IPS-NIHi11 (cell line): Measurements from ENCODE around the gene SEMA3E.
"Not testable (repeated sequence)": the region's sequence is repeated elsewhere in the genome, so short reads cannot be mapped to it uniquely, and the experiment has no call there.

Experiments used
- DNase-seq: peaks from one replicate; pipeline ENCODE4 v3.0.0; 2012; ENCODE audit warnings: mixed read lengths, low spot score

SEMA3E gene

GRCh38 chr7:83648464-83649241, at the start of gene SEMA3E:
Gene SEMA3E (minus strand): TSS chr7:83649139.
- peak; percentile 38 for DNase-seq

DNA sequence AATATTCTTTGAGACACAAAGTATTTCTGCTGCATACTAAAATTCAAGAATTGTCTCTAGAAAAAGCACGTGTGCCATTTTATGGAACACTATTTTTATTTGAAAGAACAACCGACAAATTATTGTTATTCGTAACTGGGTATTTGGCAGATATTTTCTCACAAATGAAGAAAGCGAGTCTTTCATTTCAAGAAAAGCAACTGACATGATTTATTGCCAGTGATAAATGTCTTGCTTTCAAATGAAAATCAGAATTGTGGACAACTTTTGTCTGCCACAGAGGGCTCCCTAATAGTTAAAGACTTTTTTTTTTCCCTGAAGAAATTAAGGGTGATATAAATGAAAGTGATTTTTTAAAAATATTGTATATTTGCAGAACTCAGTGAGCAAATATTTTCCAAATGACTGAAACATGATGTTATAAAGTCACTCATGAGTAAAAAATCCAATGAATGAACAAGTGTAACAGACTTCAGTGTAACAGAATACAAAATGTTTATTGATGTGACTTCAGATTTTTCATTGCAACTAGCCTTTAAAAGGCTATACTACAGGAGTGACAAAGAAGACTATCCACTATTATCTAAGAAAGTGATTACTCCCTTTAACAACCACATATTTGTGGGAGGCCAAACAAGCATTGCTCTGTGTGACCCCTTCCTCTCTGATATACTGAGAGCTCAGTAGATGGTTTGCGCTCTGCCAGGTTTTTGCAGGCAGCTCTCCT, 49.0 kb upstream of the SEMA3E start:
- DNase-seq = no peak

DNA sequence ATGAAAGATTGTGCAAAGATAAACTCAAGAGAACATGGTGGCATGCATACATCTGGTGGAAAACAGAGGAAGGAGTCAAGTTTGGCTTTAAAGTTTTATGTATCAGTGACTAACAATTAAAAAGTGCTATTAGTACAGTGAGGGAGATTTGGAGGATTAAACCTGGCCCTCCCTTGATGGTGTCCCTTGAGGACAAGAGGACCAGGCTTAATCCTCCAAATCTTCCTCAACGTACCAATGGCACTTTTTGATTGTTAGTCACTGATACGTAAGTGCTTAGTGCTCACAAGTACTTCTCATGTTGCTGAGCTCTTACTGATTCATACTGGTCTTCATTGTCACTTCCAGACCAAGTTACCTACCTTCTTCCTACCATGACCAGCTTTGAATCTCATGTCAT, 47.2 kb upstream of the SEMA3E start:
- DNase-seq = no peak

DNA sequence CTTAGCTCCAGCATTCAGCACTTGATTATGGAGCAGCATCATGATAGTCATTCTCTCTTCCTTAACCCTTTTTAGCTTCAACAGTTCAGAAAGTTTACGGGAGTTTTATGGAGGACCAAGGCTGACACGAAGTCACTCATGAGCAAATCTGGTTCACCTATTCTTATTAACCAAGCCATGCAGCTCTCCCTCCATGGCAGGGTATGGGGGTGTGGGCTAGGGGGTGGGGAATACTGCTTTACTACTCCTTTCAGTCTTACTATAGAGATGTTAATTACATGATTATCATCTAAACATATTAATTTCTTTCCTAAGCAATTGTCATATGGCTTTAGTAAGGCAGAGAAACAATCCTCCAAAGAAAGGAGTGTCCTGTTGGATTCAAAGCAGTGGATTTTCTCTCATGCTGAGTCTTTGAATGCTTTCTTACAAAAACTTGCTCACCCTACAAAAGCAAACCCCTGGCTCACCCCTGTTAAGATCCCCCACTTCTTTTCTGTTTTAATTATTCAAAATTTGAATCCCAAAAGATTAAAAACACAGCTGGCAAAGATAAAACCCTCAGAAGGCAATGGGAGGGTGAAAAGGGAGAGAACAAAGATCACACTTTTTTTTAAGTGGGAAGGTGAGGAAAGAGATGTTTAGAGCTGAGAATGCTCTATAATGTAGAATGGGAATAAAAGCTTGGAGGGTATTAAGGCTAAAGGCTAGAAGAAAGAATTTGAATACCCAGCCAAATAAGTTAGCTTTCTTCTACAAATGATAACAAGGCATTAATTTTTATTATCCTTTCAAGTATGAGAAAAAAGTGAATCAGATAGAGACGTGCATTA, 46.4 kb upstream of the SEMA3E start:
- peak; percentile 17 for DNase-seq

DNA sequence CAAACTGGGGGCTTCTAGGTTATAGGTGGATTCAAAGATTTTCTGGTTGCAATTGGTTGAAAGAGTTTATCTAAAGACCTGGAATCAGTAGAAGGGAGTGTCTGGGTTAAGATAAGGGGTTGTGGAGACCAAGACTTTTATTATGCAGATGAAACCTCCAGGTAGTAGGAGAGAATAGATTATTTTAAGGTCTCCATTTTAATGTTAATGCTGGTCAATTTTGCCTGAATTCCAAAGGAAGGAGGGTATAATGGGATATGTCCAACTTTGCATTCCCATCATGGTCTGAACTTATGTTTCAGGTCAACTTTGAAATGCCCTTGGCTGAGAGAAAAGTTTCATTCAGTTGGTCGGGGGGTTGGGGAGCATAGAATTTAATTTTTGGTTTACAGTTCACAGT, 44.3 kb upstream of the SEMA3E start:
- no peak for DNase-seq

DNA sequence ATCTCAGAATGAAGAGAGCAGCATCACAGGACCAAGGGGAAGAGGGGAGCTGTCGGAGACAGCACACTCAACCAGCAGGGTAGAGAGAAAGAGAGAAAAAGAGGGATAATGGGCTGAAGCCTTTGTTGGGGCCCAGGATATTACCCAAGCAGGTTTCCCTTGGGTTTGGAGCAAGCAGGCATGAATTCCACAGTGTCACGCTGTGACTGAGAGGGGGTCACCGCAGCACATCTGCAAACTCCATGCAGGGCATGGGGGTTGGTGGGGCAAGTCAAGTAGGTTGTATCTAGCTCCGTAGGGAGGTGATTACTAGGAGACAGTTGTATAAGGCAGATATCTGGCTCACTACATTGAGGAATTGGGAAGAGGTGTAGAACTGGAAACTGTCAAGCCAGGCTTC, 42.2 kb upstream of the SEMA3E start:
- DNase-seq = no peak

- no peak for DNase-seq
Observed at GRCh38 chr7:83689855-83690254, 40.9 kb upstream of the SEMA3E start.

DNA sequence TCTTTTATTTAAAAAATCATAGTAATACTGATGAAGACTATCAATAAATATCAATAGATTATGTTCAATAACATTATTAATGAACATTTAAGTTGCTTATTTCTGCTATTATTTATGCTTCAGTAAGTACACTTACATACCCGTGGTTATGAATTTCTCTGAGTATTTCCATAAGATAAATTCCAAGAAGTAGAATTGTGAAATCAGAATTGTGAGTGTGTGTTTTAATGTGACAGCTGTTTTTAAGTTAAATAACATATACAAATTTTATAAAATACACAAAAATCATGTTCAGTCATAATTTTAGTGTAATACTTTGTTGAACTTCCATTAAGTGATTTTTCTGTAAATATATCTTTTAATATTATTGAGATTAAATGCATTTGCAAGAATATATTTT, 37.5 kb upstream of the SEMA3E start:
- no peak for DNase-seq

DNA sequence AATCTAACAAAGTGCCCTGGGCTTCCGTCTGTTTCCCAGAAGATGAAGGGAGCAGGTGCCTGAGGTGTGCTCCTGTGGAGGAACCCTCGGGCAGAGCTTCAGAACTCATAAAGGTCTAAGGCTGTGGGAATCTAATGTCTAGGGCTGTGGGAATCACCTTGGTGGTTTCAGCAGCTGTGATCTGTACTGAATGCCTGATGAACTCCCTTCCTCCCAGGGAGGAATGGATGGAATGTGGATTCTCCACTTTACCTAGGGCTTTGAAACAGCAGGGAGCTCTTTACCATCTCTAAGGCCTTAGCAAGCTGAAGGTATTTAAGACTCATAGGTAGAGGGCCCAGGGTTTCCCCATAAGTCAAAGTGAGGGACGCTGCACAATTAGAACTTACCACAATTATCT, 36.0 kb upstream of the SEMA3E start:
- peak; percentile 81 for DNase-seq

DNA sequence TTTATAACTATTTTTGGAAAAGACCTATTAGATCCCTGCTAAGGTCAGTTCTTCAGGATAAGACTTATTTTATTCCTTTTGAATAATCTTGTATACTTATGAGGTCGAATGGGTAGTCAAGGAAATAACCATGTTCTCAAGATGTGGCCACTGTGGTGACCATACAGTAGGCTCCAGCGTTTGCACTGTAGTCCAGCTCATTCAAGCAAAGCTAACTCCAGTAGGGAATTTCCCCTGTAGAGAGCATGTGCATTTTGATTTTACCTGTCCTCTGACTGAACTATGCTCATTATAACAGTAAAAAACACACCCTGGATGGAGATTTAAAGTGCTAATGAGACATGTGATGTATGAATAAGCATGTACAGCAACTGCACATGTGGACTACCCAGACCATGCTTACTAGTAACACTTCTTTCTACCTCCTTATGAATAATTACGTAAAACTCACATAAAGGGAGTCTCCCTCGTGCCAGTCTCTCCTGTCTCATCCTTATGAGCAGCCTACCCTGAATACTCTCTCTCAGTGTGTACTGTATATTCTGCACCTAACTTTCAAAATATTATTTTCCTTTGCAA, 32.4 kb upstream of the SEMA3E start:
- no peak for DNase-seq

- no peak for DNase-seq
Observed at GRCh38 chr7:83677180-83677866, 28.4 kb upstream of the SEMA3E start.

DNA sequence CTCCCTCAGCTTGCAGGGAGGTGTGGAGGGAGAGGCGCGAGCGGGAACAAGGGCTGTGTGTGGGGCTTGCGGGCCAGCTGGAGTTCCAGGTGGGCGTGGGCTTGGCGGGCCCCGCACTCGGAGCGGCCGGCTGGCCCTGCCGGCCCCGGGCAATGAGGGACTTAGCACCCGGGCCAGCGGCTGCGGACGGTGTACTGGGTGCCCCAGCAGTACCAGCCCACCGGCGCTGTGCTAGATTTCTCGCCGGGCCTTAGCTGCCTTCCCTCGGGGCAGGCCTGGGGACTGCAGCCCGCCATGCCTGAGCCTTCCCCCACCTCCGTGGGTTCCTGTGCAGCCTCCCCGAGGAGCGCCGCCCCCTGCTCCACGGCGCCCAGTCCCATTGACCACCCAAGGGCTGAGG, 24.4 kb upstream of the SEMA3E start:
- not testable (repeated sequence) for DNase-seq

DNA sequence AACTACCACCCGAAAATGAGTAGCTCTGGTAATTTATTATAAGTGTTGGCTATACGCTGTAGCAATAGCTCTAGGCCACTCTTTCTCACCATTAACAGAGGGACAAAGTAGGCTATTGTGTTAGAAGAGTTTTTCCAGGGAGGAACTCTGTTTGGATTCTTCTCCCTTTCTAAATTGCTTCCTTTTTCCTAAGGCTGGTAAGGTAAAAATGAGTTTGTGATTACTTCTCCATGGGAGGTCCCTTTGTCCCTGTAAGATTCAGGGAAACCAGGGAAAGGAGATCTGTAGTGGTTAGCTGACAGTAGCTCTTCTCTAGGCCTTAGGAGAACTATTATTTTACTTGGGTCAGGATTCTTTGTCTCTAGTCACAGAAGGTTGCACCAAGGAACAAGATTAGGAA, 23.2 kb upstream of the SEMA3E start:
- DNase-seq = peak; percentile 18

DNA sequence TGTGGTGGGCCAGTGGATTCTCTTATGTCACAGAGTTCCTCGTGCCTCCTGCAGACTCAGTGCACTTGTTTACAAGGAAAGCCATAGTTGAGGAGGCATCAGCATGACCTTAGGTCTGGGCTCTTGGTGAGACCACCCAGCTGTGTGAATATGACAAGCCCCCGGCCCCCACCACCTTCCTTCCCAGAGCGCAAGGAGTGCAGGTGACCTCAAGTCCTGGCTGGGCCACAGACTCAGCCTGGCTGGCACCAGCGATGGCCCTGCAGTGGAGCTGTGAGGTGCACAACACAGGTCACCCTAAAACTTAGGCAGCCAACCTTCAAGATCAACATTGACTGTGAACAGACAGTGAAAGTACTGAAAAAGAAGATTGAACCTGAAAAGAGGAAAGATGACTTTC, 14.2 kb upstream of the SEMA3E start:
- no peak for DNase-seq

DNA sequence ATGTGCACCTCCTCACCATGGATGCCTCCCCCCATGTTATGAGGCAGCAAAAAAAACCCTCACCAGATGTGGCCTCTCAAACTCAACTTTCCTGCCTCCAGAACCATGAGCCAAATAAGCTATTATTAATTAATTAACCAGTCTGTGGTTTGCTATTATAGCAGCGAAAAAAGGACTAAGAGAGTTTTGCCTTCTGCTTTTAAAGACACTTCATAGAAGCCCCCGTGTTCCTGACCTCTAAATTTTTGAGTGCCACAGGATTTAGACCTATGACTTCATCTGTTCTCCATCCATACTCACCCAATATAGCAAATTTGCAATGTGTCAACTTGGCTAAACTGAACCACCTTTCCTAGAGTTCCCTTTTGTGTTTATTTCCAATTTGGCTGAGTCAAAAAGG, 9.2 kb upstream of the SEMA3E start:
- no peak for DNase-seq

DNA sequence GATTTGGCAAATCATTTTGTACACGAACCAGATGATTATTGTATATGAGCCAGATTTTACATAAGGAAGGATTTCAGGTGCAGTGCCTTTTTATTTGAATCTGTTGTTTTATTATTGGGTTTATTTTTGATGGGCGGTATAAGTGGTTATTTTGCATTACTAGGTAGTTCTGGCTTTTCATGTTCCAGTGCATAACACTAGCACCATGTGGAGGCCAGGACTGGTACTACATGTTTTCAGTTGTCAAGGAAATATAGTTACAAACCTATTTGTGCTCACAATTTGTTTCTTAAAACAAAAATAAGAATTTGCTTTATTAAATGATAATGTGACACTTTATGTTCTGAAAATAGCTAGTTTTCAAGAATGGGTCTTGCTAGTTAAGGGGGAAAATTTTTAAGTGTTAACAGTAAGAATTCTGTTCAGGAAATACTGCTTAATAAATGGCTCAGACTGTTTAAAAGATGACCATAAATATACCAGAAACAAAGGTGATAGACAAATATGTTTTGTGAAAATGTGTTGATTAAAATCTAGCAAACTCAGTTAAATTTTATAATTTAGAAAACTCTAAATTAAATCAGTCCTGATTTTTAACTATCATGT, 7.1 kb upstream of the SEMA3E start:
- peak; percentile 33 for DNase-seq

DNA sequence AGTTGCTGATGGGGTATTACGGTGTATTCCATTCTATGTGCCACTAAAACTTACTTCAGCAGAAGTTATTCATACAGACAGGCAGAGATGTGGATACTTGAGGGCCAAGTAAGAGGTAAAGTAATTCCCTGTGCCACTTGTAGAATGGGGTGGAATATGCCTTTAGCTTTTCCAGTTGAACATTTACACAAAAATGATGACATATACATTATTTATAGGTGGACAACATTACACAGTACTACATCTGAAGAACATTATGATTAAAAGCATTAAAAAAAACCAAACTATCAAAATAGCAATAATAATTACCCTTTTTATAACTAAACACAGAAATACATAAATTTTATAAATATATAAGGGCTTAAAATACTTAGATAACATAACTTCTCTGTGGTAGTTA, 3.5 kb upstream of the SEMA3E start:
- DNase-seq = no peak

DNA sequence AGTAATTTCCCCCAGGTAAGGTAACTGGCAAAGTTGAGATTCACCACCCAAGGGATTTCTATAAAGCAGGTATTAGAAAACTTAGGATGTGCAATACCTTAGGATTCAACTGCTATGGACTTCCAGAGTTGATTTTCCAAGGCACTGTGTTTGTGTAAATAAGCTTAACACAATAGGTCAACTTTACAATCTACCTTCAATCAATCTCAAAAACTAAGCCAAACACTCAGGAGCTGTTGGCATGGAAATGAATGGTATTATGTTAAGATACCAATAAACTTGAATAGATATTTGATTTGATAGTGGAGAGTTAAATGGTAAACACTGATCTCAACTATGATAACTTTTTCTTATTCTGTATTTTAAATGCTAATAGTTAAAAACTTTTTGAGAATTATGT, 762 bp upstream of the SEMA3E start:
- DNase-seq = no peak

- no peak for DNase-seq
Observed at GRCh38 chr7:83646027-83646426, 2.9 kb downstream of the SEMA3E start.

- no peak for DNase-seq
Observed at GRCh38 chr7:83643739-83644138, 5.2 kb downstream of the SEMA3E start.

DNA sequence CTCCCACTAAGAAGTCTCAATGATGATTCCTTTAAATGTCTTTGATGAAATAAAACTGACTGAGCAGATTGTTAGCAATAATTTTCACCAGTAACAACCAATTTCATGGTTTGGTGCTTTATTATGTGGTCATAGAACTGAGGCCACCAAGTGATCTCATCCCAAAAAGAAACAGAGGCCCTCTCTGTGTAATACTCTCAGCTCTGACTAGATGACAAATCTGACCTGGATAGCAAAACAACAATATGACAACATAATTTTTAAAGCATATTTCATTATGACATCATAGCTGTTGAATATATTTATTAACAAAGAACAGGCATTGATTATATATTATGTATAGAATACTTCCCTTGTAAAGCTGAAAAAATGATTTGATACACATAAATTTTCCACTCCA, 5.9 kb downstream of the SEMA3E start:
- no peak for DNase-seq
